Gastroesophageal sphincter (tissue), 2 donors: ENCODE data around the gene INCENP.

Experiments used
- POLR2A ChIP-seq, 2 donors: fragments of 450-650 bp; IDR thresholded peaks; one replicate each; pipeline ENCODE4 v1.6.1; 2017; ENCODE audit warnings: antibody characterized with exemption in 2 of 2, mild to moderate bottlenecking in 2 of 2, moderate library complexity in 1 of 2
- POLR2AphosphoS5 ChIP-seq: sonication (generic); formaldehyde crosslinking; IDR thresholded peaks from one replicate; pipeline ENCODE4 v1.6.1; 2017; ENCODE audit warnings: antibody characterized with exemption

GRCh38 chr11:62148271-62148980 is 24.6 kb downstream of the INCENP start:
- TF ChIP-seq POLR2A (IDR thresholded peaks at IDR 0.05): no peak
- TF ChIP-seq POLR2AphosphoS5: no peak
